ENCODE results near the gene ESCO1.
"Not testable (repeated sequence)": the region's sequence is repeated elsewhere in the genome, so short reads cannot be mapped to it uniquely, and the experiment has no call there.

ESCO1 gene

DNA sequence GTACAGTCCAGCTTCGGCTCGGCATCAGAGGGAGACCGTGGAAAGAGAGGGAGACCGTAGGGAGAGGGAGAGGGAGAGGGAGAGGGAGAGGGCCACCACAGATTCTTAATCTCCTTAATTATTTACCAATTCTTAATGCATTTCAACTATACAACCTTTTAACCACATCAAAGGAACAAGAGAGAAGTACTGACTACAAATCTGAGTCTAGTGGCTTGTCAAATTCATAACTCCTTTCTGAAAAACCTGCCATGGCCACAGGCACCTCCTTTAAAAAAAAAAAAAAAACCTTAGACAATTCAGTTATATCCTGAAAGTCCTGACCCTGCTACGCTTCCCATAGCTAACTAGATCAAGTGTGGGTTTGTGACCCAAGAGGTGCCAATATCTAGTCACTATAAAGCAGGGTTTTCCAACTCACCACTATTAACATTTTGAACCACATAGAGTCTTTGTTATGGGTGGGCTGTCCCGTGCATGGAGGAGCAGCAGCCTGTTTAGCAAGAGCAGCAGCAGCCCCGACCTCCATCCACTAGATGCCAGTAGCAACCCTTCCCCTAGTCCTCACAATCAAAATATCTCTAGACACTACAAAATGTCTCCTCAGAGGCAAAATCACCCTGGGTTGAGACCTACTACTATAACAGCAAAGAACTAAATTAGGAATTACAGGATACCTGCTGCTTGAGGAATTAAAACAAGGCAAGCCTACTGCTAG is 6.8 kb downstream of the ESCO1 start:
- no peaks in the 10 kb centered on the region for H3K27me3 ChIP-seq
- no peaks in the 10 kb centered on the region for H3K9me3 ChIP-seq
- no peak overlapping the region for H3K27ac ChIP-seq
- H3K36me3 ChIP-seq = no peaks in the 10 kb centered on the region
- peaks cover 3 to 8% of the 10 kb centered on the region in 2 experiments for H3K4me1 ChIP-seq (ENCODE audit: control insufficient read depth in 1 of 2, insufficient read depth in 1 of 2, low read depth in 1 of 2, low read length in 1 of 2)
- H3K4me3 ChIP-seq (ENCODE audit: low read depth in 1 of 2, low read length in 1 of 2) = no peak overlapping the region
- TF ChIP-seq, protein P1, sequence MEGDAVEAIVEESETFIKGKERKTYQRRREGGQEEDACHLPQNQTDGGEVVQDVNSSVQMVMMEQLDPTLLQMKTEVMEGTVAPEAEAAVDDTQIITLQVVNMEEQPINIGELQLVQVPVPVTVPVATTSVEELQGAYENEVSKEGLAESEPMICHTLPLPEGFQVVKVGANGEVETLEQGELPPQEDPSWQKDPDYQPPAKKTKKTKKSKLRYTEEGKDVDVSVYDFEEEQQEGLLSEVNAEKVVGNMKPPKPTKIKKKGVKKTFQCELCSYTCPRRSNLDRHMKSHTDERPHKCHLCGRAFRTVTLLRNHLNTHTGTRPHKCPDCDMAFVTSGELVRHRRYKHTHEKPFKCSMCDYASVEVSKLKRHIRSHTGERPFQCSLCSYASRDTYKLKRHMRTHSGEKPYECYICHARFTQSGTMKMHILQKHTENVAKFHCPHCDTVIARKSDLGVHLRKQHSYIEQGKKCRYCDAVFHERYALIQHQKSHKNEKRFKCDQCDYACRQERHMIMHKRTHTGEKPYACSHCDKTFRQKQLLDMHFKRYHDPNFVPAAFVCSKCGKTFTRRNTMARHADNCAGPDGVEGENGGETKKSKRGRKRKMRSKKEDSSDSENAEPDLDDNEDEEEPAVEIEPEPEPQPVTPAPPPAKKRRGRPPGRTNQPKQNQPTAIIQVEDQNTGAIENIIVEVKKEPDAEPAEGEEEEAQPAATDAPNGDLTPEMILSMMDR (IDR thresholded peaks at IDR 0.05) = no peak

DNA sequence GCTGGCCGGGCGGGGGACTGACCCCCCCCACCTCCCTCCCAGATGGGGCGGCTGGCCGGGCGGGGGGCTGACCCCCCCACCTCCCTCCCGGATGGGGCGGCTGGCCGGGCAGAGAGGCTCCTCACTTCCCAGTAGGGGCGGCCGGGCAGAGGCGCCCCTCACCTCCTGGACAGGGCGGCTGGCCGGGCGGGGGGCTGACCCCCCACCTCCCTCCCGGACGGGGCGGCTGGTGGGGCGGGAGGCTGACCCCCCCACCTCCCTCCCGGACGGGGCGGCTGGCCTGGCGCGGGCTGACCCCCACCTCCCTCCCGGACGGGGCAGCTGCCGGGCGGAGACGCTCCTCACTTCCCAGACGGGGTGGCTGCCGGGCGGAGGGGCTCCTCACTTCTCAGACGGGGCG is 8.1 kb downstream of the ESCO1 start:
- not testable (repeated sequence) for H3K27me3 ChIP-seq; H3K9me3 ChIP-seq; H3K27ac ChIP-seq; H3K4me1 ChIP-seq (ENCODE audit: control insufficient read depth in 1 of 2, insufficient read depth in 1 of 2, low read depth in 1 of 2, low read length in 1 of 2); H3K36me3 ChIP-seq; H3K4me3 ChIP-seq (ENCODE audit: low read depth in 1 of 2, low read length in 1 of 2)

DNA sequence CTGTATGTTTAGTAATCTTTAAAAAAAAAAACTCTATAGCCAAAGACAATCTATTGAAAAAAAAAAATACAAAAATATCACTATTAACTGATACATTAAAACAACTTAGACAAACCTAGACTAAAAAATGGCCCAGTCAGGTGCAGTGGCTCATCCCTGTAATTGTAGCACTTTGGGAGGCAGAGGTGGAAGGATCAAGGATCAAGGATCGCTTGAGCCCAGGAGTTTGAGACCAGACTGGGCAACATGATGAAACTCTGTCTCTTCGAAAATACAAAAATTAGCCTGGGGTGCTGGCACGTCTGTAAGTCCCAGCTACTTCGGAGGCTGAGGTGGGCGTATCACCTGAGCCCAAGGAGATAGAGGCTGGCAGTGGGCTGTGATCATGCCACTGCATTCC is 16.1 kb downstream of the ESCO1 start:
- TF ChIP-seq, protein P1 (IDR thresholded peaks at IDR 0.05) = no peak
- no peaks in the 10 kb centered on the region for H3K4me1 ChIP-seq (ENCODE audit: control insufficient read depth in 1 of 2, insufficient read depth in 1 of 2, low read depth in 1 of 2, low read length in 1 of 2)
- peaks cover 15% of the 10 kb centered on the region for H3K36me3 ChIP-seq
- no peaks in the 10 kb centered on the region for H3K9me3 ChIP-seq
- H3K27ac ChIP-seq = no peak overlapping the region
- H3K27me3 ChIP-seq = no peaks in the 10 kb centered on the region
- H3K4me3 ChIP-seq (ENCODE audit: low read depth in 1 of 2, low read length in 1 of 2) = no peak overlapping the region

DNA sequence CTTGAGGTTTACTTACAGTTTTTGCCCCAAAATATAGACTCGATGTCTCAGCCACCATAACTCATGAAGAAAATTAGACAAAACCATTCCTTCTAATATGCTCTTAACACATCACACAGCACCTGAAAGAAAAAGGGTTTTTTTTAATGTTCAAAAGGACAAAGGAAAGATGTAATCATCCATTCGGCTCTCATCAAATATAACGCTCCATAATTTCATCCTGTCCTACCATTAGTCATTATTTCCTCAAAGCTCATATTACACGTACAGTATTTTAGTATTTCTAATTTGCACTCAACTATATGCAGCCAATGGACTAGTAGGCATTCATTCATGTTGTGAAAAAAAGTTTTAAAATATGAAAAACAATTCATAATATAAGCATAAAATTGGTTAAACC is 24.8 kb downstream of the ESCO1 start:
- H3K4me3 ChIP-seq (ENCODE audit: low read depth in 1 of 2, low read length in 1 of 2) = no peak overlapping the region
- H3K36me3 ChIP-seq = peaks cover 61% of the 10 kb centered on the region
- no peaks in the 10 kb centered on the region for H3K4me1 ChIP-seq (ENCODE audit: control insufficient read depth in 1 of 2, insufficient read depth in 1 of 2, low read depth in 1 of 2, low read length in 1 of 2)
- H3K27me3 ChIP-seq = no peaks in the 10 kb centered on the region
- H3K27ac ChIP-seq = no peak overlapping the region
- TF ChIP-seq, protein P1 (IDR thresholded peaks at IDR 0.05) = no peak
- no peaks in the 10 kb centered on the region for H3K9me3 ChIP-seq

DNA sequence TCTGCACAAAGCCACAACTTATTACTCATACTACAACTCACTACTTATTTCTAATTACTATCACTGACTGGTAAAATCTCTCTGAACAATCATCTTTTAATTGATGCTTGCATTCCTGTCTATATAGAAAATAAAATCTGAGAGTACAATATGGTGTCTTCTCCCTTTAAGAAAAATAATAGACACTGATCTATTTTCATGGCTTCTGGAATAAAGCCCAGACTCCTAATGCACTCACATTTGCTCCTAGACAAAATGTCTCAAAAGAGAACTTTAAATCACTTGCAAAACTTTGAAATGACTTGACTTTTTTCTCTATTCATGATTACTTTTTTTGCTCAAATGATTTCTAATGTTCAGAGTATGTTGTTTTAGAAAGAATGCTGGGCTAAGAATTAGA is 28.7 kb downstream of the ESCO1 start:
- H3K9me3 ChIP-seq = no peaks in the 10 kb centered on the region
- H3K27me3 ChIP-seq = no peaks in the 10 kb centered on the region
- no peak overlapping the region for H3K27ac ChIP-seq
- TF ChIP-seq, protein P1 (IDR thresholded peaks at IDR 0.05) = no peak
- peaks cover 83% of the 10 kb centered on the region for H3K36me3 ChIP-seq
- H3K4me3 ChIP-seq (ENCODE audit: low read depth in 1 of 2, low read length in 1 of 2) = no peak overlapping the region
- H3K4me1 ChIP-seq (ENCODE audit: control insufficient read depth in 1 of 2, insufficient read depth in 1 of 2, low read depth in 1 of 2, low read length in 1 of 2) = no peaks in the 10 kb centered on the region

DNA sequence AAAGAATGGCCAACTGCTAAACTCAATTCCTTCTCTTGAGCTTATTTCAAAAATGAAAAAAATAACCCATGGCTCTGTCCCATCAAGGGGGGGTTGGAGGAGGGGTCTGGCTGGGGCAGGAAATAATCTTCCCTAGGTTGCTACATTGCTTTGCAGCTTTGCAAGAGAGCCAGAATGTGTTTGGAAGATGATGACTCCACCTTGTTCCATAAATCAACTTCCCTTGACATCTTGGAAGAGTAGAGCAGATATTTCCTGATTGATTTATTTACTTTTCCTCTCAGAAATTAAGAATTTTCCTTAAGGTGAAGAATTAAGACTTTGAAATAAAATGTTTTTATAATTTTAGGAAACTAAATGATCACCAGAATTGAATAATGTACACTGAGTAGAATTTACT is 41.3 kb downstream of the ESCO1 start:
- H3K9me3 ChIP-seq = no peaks in the 10 kb centered on the region
- peaks cover 68% of the 10 kb centered on the region for H3K36me3 ChIP-seq
- no peaks in the 10 kb centered on the region for H3K4me1 ChIP-seq (ENCODE audit: control insufficient read depth in 1 of 2, insufficient read depth in 1 of 2, low read depth in 1 of 2, low read length in 1 of 2)
- H3K27ac ChIP-seq = no peak overlapping the region
- no peaks in the 10 kb centered on the region for H3K27me3 ChIP-seq
- no peak overlapping the region for H3K4me3 ChIP-seq (ENCODE audit: low read depth in 1 of 2, low read length in 1 of 2)
- TF ChIP-seq, protein P1 (IDR thresholded peaks at IDR 0.05) = no peak
